Activated CD8-positive, alpha-beta T cell treated with anti-CD3 and anti-CD28 coated beads, Interleukin-2, amount 10 ng/mL, durations not matched to agents 7 days and 5 days (primary cell): Measurements from ENCODE around the gene DCXR. TPM values are rescaled to one million over a fixed set of nuclear protein-coding genes. Genes with fewer than 3 reads are reported as not detected.
A peak's percentile ranks its signal among the peaks of the same experiment; 100 is the strongest.

ENCODE experiments used
- ATAC-seq: fragments of 150-1000 bp; cut with Tn5 transposase; one replicate; pipeline ENCODE4 v1.10.0; 2021; ENCODE audit warnings: moderate library complexity
- CTCF ChIA-PET: fragments of 350-600 bp; sonication (Branson Sonifier 250); formaldehyde crosslinking; loops from one replicate; lab custom pipeline; 2021; ENCODE audit warnings: antibody characterized with exemption; lab: Charles Lee
- POLR2A ChIA-PET: fragments of 350-600 bp; sonication (Branson Sonifier 250); formaldehyde crosslinking; loops from one replicate; lab custom pipeline; 2021; ENCODE audit warnings: antibody characterized with exemption; lab: Charles Lee
- DNase-seq: peaks from one replicate; pipeline ENCODE4 v3.0.0-alpha.2; 2020
- H3K27ac Mint-ChIP-seq: one replicate; pipeline ENCODE4 v1.8.0; 2021; ENCODE audit warnings: mild to moderate bottlenecking, mixed read lengths
- H3K27me3 Mint-ChIP-seq: one replicate; pipeline ENCODE4 v1.8.0; 2021; ENCODE audit warnings: low read depth, mixed read lengths
- H3K36me3 Mint-ChIP-seq: one replicate; pipeline ENCODE4 v1.8.0; 2021; ENCODE audit warnings: low read depth, mixed read lengths
- H3K4me1 Mint-ChIP-seq: one replicate; pipeline ENCODE4 v1.8.0; 2021; ENCODE audit warnings: low read depth, mixed read lengths
- H3K4me3 Mint-ChIP-seq: one replicate; pipeline ENCODE4 v1.8.0; 2021; ENCODE audit warnings: mild to moderate bottlenecking, mixed read lengths
- H3K9me3 Mint-ChIP-seq: one replicate; pipeline ENCODE4 v1.8.0; 2022; ENCODE audit warnings: mixed read lengths; ENCODE audit not compliant: insufficient read depth
- total RNA-seq, 2 experiments: library from RNA; stranded (reverse); gene quantifications; one replicate each; pipeline ENCODE4 v1.2.3, GENCODE V29; 2021

The DCXR gene
- total RNA-seq, 2 experiments from 2014 or later: 141 TPM

DNA sequence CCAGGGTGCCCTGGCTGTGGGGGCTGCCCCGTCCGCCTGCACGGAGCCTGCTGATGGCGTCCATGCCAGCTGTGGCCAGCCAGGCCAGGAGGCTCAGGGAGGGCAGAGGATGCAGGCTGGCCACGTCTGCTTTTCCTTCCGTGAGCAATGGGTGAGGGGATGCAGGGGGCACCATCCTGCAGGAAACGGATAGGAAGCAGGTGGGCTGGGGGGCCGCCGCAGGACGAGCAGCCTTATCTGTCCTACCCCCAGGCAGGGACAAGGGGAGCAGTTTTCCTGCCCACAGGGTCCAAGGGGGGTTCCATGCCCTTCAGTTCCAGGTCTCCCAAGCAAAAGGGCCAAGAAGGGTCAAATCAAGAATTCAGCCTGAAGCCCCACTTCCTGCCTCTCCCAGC lies 21.4 kb upstream of the DCXR start:
- ChIA-PET POLR2A (no interaction called here), CTCF (interaction anchor here (1.0 to 1.9 kb wide), 2 partner anchors 21 to 99 kb away, joined by 4 read pairs; partner anchors contain the start of gene DCXR)
- Mint-ChIP-seq H3K4me1 (peaks cover 7% of the 10 kb centered on the region), H3K27me3 (no peaks in the 10 kb centered on the region), H3K36me3 (peaks cover 11% of the 10 kb centered on the region), H3K27ac (no peak overlapping the region), H3K4me3 (no peak overlapping the region), H3K9me3 (no peaks in the 10 kb centered on the region)
- ATAC-seq: no peak
- no peak for DNase-seq

DNA sequence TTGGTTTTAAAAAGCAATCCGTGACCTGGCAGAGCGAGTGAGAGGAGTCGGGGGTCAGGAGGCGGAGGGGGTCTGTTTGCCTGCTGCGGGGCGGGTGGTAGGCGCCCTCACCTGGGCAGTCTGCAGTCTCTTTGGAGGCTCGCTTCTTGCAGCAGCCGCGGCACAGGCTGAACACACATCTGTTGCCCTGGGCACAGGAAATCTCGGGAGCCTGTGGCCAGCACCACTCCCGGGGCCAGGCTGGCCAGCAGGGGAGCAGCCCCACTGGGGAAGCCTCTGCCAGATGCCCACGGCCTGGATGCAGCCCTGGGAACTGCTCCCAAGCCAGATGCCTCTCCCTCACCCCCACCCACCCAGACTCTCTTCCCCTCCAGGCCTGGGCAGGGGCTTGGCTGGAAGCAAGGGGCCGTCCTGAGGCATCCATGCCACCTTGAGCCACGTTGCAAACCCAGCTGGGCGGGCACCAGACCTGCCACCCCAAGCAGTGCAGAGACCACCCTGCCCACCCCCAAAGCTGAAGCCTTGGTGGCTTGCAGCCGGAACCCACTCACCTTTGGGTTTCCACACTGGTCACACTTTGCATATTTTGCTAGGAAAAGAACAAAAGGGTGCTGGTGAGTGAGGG lies 20.8 kb upstream of the DCXR start:
- peaks cover 11% of the 10 kb centered on the region for H3K36me3 Mint-ChIP-seq
- POLR2A ChIA-PET: no interaction called here
- H3K27ac Mint-ChIP-seq: no peak overlapping the region
- no peaks in the 10 kb centered on the region for H3K27me3 Mint-ChIP-seq
- ATAC-seq: no peak
- CTCF ChIA-PET: no interaction called here
- peaks cover 8% of the 10 kb centered on the region for H3K4me1 Mint-ChIP-seq
- no peaks in the 10 kb centered on the region for H3K9me3 Mint-ChIP-seq
- H3K4me3 Mint-ChIP-seq: no peak overlapping the region
- no peak for DNase-seq

GRCh38 chr17:82056729-82057621 lies 19.5 kb upstream of the DCXR start:
- Mint-ChIP-seq H3K36me3 (peaks cover 11% of the 10 kb centered on the region), H3K27me3 (no peaks in the 10 kb centered on the region), H3K4me1 (peaks cover 15% of the 10 kb centered on the region), H3K9me3 (no peaks in the 10 kb centered on the region), H3K27ac (no peak overlapping the region), H3K4me3 (no peak overlapping the region)
- POLR2A ChIA-PET: no interaction called here
- DNase-seq (no peak), ATAC-seq (no peak)
- CTCF ChIA-PET: interaction anchor here (0.7 kb wide), 1 partner anchor 19 kb away, joined by 3 read pairs; the partner anchor contains the start of gene DCXR

DNA sequence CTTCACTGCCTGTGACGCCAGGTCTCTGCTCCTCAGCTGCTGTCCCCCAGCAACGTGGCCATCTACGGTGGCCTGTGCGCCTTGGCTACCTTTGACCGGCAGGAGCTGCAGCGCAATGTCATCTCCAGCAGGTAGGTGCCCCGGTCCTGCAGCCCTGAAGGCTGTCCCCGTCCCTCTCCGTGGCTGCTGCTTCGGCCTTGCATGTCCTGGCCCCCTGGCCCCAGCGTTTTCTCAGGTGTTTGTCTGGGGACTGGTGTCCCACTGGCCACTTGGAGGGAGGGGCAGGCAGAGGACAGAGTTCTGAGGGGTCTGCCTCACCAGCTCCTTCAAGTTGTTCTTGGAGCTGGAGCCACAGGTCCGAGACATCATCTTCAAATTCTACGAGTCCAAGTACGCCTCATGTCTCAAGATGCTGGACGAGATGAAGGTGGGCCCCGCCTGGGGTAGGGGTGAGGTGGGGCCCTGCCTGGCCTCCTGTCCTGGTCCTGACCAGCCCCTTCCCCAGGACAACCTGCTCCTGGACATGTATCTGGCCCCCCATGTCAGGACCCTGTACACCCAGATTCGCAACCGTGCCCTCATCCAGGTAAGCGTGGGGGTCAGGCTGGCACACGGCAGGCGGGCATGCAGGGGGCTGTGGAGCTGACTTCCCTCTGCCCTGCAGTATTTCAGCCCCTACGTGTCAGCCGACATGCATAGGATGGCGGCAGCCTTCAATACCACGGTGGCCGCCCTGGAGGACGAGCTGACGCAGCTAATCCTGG lies 18.6 kb upstream of the DCXR start:
- Mint-ChIP-seq H3K36me3 (peaks cover 11% of the 10 kb centered on the region), H3K27me3 (no peaks in the 10 kb centered on the region), H3K4me1 (peaks cover 15% of the 10 kb centered on the region), H3K9me3 (no peaks in the 10 kb centered on the region), H3K27ac (no peak overlapping the region), H3K4me3 (no peak overlapping the region)
- ChIA-PET CTCF (interaction anchor here (0.7 kb wide), 1 partner anchor 19 kb away, joined by 3 read pairs; the partner anchor contains the start of gene DCXR), POLR2A (no interaction called here)
- no peak for DNase-seq
- ATAC-seq: no peak

DNA sequence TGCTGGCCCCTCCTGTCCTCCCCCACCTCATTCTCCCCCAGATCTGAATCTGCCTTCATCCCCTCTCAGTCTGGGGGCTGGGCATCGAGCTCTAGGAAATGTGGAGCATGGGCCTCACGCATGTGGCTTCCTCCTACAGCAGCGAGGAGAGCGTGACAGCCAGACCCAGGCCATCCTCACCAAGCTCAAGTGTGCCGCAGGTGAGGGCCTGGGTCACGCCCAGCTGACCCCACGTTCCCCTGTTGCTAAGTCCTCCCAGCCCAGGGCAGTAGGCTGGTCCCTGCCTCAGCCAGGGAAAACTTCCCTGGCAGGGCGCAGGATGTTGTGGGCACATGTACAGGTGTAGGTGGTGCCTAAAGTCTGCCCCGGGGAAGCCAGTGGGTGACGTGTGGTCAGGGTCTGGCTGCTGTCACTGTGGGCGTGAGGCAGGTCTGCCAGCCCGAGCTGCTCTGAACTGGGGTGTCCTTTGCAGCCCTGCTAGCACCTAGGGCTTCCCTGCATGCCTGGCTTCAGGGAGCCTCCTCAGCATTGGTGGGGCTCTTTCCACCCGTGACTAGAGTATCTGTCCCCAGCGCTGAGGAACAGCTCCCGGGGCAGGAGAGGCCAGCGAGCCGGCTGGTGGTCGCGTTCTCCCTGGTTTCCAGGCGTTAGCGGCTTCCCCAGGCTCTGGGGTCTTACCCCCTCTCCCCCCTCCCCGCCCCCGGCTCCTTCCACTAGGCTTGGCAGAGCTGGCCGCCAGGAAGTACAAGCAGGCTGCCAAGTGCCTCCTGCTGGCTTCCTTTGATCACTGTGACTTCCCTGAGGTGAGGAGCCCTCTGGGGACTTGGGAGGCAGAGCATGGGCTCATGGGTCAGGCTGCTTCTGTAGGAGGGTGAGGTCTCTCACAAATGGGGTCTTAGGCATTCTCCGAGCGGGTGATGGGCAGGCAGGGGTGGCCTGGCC lies 17.8 kb upstream of the DCXR start:
- no peak overlapping the region for H3K27ac Mint-ChIP-seq
- CTCF ChIA-PET: interaction anchor here (1.5 kb wide), 1 partner anchor 151 kb away, joined by 4 read pairs; no protein-coding TSS in a partner anchor
- peaks cover 21% of the 10 kb centered on the region for H3K4me1 Mint-ChIP-seq
- H3K27me3 Mint-ChIP-seq: no peaks in the 10 kb centered on the region
- no peak for DNase-seq
- peaks cover 11% of the 10 kb centered on the region for H3K36me3 Mint-ChIP-seq
- no peak for ATAC-seq
- H3K9me3 Mint-ChIP-seq: no peaks in the 10 kb centered on the region
- H3K4me3 Mint-ChIP-seq: no peak overlapping the region
- POLR2A ChIA-PET: no interaction called here

GRCh38 chr17:82054351-82055022 lies 17.0 kb upstream of the DCXR start:
- Mint-ChIP-seq H3K27me3 (no peaks in the 10 kb centered on the region), H3K9me3 (no peaks in the 10 kb centered on the region), H3K27ac (no peak overlapping the region), H3K4me3 (no peak overlapping the region), H3K4me1 (peaks cover 24% of the 10 kb centered on the region), H3K36me3 (peaks cover 9% of the 10 kb centered on the region)
- DNase-seq (no peak), ATAC-seq (no peak)
- POLR2A ChIA-PET: no interaction called here
- CTCF ChIA-PET: interaction anchor here (1.5 kb wide), 1 partner anchor 152 kb away, joined by 4 read pairs; no protein-coding TSS in a partner anchor

DNA sequence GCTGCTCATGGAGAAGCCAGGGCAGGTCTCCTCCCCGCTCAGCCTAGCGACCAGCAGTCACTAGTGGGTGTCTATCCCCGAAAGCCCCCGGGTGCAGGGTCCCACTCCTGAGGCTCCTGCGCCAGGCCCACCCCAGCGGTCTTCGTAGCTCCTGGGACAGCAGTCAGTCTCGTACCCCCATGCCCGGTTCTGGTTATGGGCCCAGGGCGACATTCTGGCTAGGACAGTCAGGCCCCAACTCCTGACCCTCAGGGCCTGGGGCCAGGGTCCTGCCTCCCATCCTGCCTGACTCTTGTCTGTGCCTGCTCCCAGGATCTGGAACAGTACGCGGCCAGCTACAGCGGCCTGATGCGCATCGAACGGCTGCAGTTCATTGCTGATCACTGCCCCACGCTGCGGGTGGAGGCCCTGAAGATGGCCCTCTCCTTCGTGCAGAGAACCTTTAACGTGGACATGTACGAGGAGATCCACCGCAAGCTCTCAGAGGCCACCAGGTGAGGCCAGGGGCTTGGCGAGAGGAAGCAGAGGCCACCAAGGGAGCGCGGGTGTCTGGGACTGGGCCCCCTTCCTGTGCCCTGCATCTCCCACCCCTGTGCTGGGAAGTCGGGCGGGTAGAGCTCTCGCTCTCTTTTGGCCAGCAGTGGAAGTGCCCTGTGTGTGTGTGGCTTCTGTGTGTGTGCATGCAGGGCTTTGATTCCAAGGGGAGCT lies 16.2 kb upstream of the DCXR start:
- Mint-ChIP-seq H3K4me1 (peaks cover 24% of the 10 kb centered on the region), H3K27me3 (no peaks in the 10 kb centered on the region), H3K27ac (peak overlapping the region; percentile 46), H3K4me3 (peak overlapping the region; percentile 85), H3K9me3 (no peaks in the 10 kb centered on the region), H3K36me3 (peaks cover 9% of the 10 kb centered on the region)
- DNase-seq (no peak), ATAC-seq (no peak)
- POLR2A ChIA-PET: interaction anchor here (0.6 kb wide), 1 partner anchor 52 kb away, joined by 3 read pairs; no protein-coding TSS in a partner anchor
- CTCF ChIA-PET: interaction anchor here (1.5 kb wide), 1 partner anchor 153 kb away, joined by 4 read pairs; no protein-coding TSS in a partner anchor

GRCh38 chr17:82053130-82053529 lies 15.6 kb upstream of the DCXR start:
- ATAC-seq (no peak), DNase-seq (no peak)
- H3K9me3 Mint-ChIP-seq: no peaks in the 10 kb centered on the region
- CTCF ChIA-PET: no interaction called here
- peaks cover 7% of the 10 kb centered on the region for H3K36me3 Mint-ChIP-seq
- peak overlapping the region; percentile 85 for H3K4me3 Mint-ChIP-seq
- peaks cover 24% of the 10 kb centered on the region for H3K4me1 Mint-ChIP-seq
- H3K27me3 Mint-ChIP-seq: no peaks in the 10 kb centered on the region
- peak overlapping the region; percentile 46 for H3K27ac Mint-ChIP-seq
- POLR2A ChIA-PET: interaction anchor here (0.6 kb wide), 1 partner anchor 53 kb away, joined by 3 read pairs; no protein-coding TSS in a partner anchor

DNA sequence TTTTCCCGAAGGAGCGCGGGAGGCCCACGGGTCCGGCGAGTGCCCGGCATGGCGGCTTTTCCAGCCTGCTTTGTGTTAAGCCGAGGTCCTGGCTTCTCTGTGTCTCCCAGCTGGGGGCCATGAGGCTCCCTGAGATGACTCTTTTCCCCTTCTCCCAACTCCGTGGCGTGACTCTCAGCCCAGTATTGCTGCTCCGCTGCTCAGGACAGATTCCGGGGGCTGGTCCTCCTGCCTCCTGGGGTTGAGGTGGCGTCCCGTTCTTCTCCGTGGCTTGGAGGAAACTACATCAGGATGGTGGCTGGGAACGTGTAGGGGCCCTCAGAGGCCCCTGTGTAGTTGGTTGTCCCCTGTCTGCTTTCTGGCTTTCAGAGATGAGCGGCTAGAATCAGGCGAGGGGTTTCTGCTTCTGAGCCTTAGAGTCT lies 15.2 kb upstream of the DCXR start:
- H3K9me3 Mint-ChIP-seq: no peaks in the 10 kb centered on the region
- DNase-seq (no peak), ATAC-seq (no peak)
- POLR2A ChIA-PET: interaction anchor here (0.9 to 1.0 kb wide), 2 partner anchors 13 to 15 kb away, joined by 3 read pairs; partner anchors contain the start of genes DCXR and DUS1L
- CTCF ChIA-PET: interaction anchor here (3.0 to 3.1 kb wide), 2 partner anchors 15 to 22 kb away, joined by 11 to 17 read pairs; partner anchors contain the start of genes DCXR and RAC3
- H3K4me3 Mint-ChIP-seq: peak overlapping the region; percentile 85
- peak overlapping the region; percentile 55 for H3K27ac Mint-ChIP-seq
- no peaks in the 10 kb centered on the region for H3K27me3 Mint-ChIP-seq
- H3K36me3 Mint-ChIP-seq: peaks cover 3% of the 10 kb centered on the region
- H3K4me1 Mint-ChIP-seq: peaks cover 24% of the 10 kb centered on the region
